Smooth muscle cell (in vitro differentiated cells): ENCODE measurements around the gene ZNF407. TPM values are rescaled to one million over a fixed set of nuclear protein-coding genes. Genes with fewer than 3 reads are reported as not detected.
A peak's percentile ranks its signal among the peaks of the same experiment; 100 is the strongest.

Experiments used
- DNase-seq: peaks from one replicate; lab custom pipeline; 2025; ENCODE audit not compliant: unreplicated experiment; lab: John Stamatoyannopoulos, UW
- H2AFZ ChIP-seq: fragments of 200-600 bp; sonication (generic); 2 replicates; pipeline ENCODE4 v1.6.0; 2016; ENCODE audit warnings: antibody characterized with exemption, low read depth, mild to moderate bottlenecking
- H3F3A ChIP-seq: fragments of 200-600 bp; sonication (generic); 2 replicates; pipeline ENCODE4 v1.6.0; 2017; ENCODE audit warnings: antibody characterized with exemption, low read depth
- H3K27ac ChIP-seq: fragments of 200-600 bp; sonication (generic); 2 replicates; pipeline ENCODE4 v1.5.1; 2016; ENCODE audit warnings: low read depth, mild to moderate bottlenecking
- H3K27me3 ChIP-seq: fragments of 200-600 bp; sonication (generic); 2 replicates; pipeline ENCODE4 v1.6.1; 2016; ENCODE audit warnings: low read depth, mild to moderate bottlenecking
- H3K36me3 ChIP-seq: fragments of 200-600 bp; sonication (generic); 2 replicates; pipeline ENCODE4 v1.5.1; 2016; ENCODE audit warnings: low read depth
- H3K4me1 ChIP-seq: fragments of 200-600 bp; sonication (generic); 2 replicates; pipeline ENCODE4 v1.5.1; 2016; ENCODE audit warnings: low read depth
- H3K4me2 ChIP-seq: fragments of 200-600 bp; sonication (generic); 2 replicates; pipeline ENCODE4 v1.6.0; 2016; ENCODE audit warnings: mild to moderate bottlenecking
- H3K4me3 ChIP-seq: fragments of 200-600 bp; sonication (generic); 2 replicates; pipeline ENCODE4 v1.5.1; 2016; ENCODE audit warnings: mild to moderate bottlenecking
- H3K79me2 ChIP-seq: fragments of 200-600 bp; sonication (generic); 2 replicates; pipeline ENCODE4 v1.6.0; 2016; ENCODE audit warnings: low read depth, mild to moderate bottlenecking
- H3K9ac ChIP-seq: fragments of 200-600 bp; sonication (generic); 2 replicates; pipeline ENCODE4 v1.6.0; 2016; ENCODE audit warnings: low read depth
- H3K9me3 ChIP-seq: fragments of 200-600 bp; sonication (generic); replicated peaks from 2 replicates; pipeline ENCODE4 v1.5.1; 2016; ENCODE audit warnings: low read depth
- H4K20me1 ChIP-seq: fragments of 200-600 bp; sonication (generic); 2 replicates; pipeline ENCODE4 v1.6.0; 2016; ENCODE audit warnings: low read depth
- WGBS: methylation state at CpG from one replicate; pipeline ENCODE4 v1.1.7; 2016; ENCODE audit warnings: low lambda C conversion rate; 5-methylcytosine and 5-hydroxymethylcytosine counted together
- polyA plus RNA-seq: library from polyadenylated mRNA; unstranded; fragments of >200 nt; fragmentation: Nextera tagmentation; extraction: Ambion mirVana; gene quantifications from 2 replicates; pipeline ENCODE4 v1.2.1, GENCODE V29; 2016
- total RNA-seq: library from RNA; depleted of rRNA; stranded (reverse); fragments of >200 nt; gene quantifications from 2 replicates; pipeline ENCODE4 v1.2.3, GENCODE V29; 2014
- TF ChIP-seq, protein P1 (sequence below): fragments of 200-600 bp; sonication (generic); IDR thresholded peaks from 2 replicates; pipeline ENCODE4 v1.5.1; 2017; ENCODE audit warnings: borderline replicate concordance, mild to moderate bottlenecking, antibody characterized with exemption; ENCODE audit not compliant: insufficient read depth, poor library complexity, severe bottlenecking

ZNF407 gene
- total and polyA plus RNA-seq, 2 experiments from 2014 or later, result 4.5 to 11.5 TPM

DNA sequence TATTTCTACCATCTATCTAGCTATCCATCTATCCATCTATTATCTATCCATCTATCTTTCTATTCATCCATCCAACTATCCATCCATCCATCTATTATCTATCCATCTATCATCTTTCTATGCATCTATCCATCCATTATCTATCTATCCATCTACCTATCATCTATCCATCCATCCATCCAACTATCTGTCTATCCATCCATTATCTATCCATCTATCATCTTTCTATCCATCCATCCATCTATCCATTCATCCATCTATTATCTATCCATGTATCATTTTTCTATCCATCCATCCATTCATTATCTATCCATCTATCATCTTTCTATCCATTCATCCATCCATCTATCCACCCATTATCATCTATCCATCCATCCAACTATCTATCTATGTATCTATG, 24.6 kb upstream of the ZNF407 start:
- H3K4me3 ChIP-seq, result no peak overlapping the region
- TF ChIP-seq, protein P1, sequence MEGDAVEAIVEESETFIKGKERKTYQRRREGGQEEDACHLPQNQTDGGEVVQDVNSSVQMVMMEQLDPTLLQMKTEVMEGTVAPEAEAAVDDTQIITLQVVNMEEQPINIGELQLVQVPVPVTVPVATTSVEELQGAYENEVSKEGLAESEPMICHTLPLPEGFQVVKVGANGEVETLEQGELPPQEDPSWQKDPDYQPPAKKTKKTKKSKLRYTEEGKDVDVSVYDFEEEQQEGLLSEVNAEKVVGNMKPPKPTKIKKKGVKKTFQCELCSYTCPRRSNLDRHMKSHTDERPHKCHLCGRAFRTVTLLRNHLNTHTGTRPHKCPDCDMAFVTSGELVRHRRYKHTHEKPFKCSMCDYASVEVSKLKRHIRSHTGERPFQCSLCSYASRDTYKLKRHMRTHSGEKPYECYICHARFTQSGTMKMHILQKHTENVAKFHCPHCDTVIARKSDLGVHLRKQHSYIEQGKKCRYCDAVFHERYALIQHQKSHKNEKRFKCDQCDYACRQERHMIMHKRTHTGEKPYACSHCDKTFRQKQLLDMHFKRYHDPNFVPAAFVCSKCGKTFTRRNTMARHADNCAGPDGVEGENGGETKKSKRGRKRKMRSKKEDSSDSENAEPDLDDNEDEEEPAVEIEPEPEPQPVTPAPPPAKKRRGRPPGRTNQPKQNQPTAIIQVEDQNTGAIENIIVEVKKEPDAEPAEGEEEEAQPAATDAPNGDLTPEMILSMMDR, result no peak

DNA sequence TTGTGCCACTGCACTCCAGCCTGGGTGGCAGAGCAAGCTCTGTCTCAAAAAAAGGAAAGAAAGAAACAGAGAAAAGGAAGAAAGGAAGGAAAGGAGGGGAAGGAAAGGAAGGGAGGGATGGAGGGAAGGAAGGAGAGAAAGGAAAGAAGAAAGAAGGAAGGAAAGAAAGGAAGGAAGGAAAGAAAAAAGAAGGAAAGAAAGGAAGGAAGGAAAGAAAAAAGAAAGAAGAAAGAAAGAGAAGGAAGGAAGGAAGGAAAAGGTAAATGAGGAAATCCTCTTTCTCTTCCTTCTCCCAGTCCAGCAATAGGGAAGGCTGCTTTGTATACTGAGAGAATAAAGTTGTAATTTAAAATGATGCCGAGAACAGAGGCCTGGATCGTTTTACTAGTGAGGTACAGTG, 22.8 kb upstream of the ZNF407 start:
- no peaks in the 10 kb centered on the region for H4K20me1 ChIP-seq
- no peaks in the 10 kb centered on the region for H3K27me3 ChIP-seq
- H3K79me2 ChIP-seq, result no peaks in the 10 kb centered on the region
- H3K9ac ChIP-seq, result no peak overlapping the region
- H2AFZ ChIP-seq, result peak overlapping the region; percentile 81
- TF ChIP-seq, protein P1, result no peak
- no peaks in the 10 kb centered on the region for H3K9me3 ChIP-seq
- H3K4me1 ChIP-seq, result no peaks in the 10 kb centered on the region
- DNase-seq, result no peak
- H3K36me3 ChIP-seq, result no peaks in the 10 kb centered on the region
- WGBS, result 82% methylated on average over 2 of the region's 2 CpGs
- H3K4me3 ChIP-seq, result no peak overlapping the region
- H3F3A ChIP-seq, result peaks cover 5% of the 10 kb centered on the region
- H3K4me2 ChIP-seq, result no peak overlapping the region
- H3K27ac ChIP-seq, result no peak overlapping the region

More for the DNA sequence above, 24.6 kb upstream of the ZNF407 start:
- Histone ChIP-seq H3K79me2 (no peaks in the 10 kb centered on the region), H3K27me3 (no peaks in the 10 kb centered on the region), H3K4me2 (no peak overlapping the region), H3K4me1 (no peaks in the 10 kb centered on the region), H3K27ac (no peak overlapping the region), H3F3A (no peaks in the 10 kb centered on the region), H4K20me1 (no peaks in the 10 kb centered on the region), H3K36me3 (no peaks in the 10 kb centered on the region), H2AFZ (no peak overlapping the region), H3K9me3 (no peaks in the 10 kb centered on the region), H3K9ac (no peak overlapping the region)
- DNase-seq, result no peak

DNA sequence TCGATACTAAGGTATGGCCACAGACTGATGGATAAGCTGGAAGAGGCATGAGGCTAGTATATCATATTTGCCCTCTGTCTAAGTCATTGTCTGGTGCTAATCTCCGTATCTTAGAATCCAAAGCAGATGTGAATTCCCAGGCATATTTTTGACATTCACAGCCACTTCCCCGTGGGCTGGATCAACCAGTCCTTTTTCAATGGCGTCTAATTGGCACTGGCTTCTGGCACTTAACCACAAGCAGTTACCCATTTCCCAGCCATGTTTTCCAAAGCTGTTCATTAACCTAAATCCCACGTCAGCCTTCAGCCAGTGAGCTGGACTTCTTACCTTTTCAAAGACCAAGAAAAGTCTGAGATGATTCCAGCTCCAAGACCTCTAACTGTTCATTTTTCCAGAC, 20.7 kb upstream of the ZNF407 start:
- Histone ChIP-seq H3K79me2 (no peaks in the 10 kb centered on the region), H3K4me1 (no peaks in the 10 kb centered on the region), H3K9ac (no peak overlapping the region), H3K4me2 (no peak overlapping the region), H3K27ac (no peak overlapping the region), H3K36me3 (no peaks in the 10 kb centered on the region), H3K9me3 (no peaks in the 10 kb centered on the region), H3F3A (peaks cover 5% of the 10 kb centered on the region), H4K20me1 (no peaks in the 10 kb centered on the region), H2AFZ (no peak overlapping the region), H3K27me3 (no peaks in the 10 kb centered on the region), H3K4me3 (no peak overlapping the region)
- no peak for DNase-seq
- TF ChIP-seq, protein P1, result no peak
- WGBS, result 50% methylated on average over 5 of the region's 5 CpGs

DNA sequence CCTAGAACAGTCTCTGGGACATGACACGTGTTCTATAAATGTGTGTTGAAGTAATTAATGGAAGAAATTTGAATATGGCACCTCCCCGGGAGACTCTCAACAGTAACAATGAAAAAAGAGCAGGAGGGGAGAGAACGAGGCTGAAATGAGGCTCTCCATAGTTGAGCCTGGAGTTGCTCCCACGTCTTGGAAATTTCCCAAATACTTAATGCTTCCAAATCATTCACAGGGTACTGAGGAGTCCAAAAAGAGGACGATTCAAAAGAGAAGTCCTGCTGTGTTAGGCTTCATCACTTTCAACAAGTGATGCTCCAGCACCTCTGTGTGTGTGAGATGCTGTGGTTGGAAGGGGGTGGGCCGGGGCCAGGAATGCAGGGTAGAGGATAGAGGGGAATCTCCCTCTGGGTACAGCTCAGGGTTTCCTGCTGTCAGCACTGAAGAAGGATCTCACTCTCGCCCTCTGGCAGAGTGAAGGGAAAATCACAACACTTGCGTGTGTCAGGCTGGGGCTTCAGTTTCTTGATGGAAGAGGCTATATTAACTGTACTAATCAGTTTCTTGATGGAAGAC, 18.1 kb upstream of the ZNF407 start:
- no peaks in the 10 kb centered on the region for H3K79me2 ChIP-seq
- H3K36me3 ChIP-seq, result no peaks in the 10 kb centered on the region
- no peak overlapping the region for H2AFZ ChIP-seq
- no peaks in the 10 kb centered on the region for H4K20me1 ChIP-seq
- 60% methylated on average over 8 of the region's 8 CpGs for WGBS
- peaks cover 5% of the 10 kb centered on the region for H3F3A ChIP-seq
- H3K27ac ChIP-seq, result no peak overlapping the region
- H3K4me1 ChIP-seq, result no peaks in the 10 kb centered on the region
- DNase-seq, result no peak
- H3K4me3 ChIP-seq, result no peak overlapping the region
- H3K9ac ChIP-seq, result no peak overlapping the region
- no peaks in the 10 kb centered on the region for H3K9me3 ChIP-seq
- H3K4me2 ChIP-seq, result no peak overlapping the region
- TF ChIP-seq, protein P1, result no peak
- H3K27me3 ChIP-seq, result no peaks in the 10 kb centered on the region
